ENCODE data around the gene AQP11.

- TF ChIP-seq POLR2A (IDR thresholded peaks at IDR 0.05; ENCODE audit: low read depth, low read length) (no peak), TAF1 (IDR thresholded peaks at IDR 0.05; ENCODE audit: low read depth, low read length) (no peak), POLR2AphosphoS5 (IDR thresholded peaks at IDR 0.05; ENCODE audit: low read depth, low read length) (no peak)
Observed at GRCh38 chr11:77642228-77642627, 52.5 kb downstream of the AQP11 start.

Data from GM12891 (cell line).